ENCODE results near the gene CAMK2N1. TPM values are rescaled to one million over a fixed set of nuclear protein-coding genes. Genes with fewer than 3 reads are reported as not detected.

CAMK2N1 gene
- 35.3 to 76.5 TPM (median 64.3 TPM) in 5 replicates for total RNA-seq (2022; extraction: Qiagen RNA extraction; ENCODE audit: low read depth)

GRCh38 chr1:20485527-20486456 lies at the start of gene CAMK2N1:
Gene CAMK2N1 (minus strand): TSS chr1:20486210. CDS start chr1:20485379, 831 bp downstream.

GRCh38 chr1:20507564-20508410 lies 21.8 kb upstream of the CAMK2N1 start, which contains the start of gene MUL1:
Gene MUL1 (minus strand): TSS chr1:20508151. CDS start chr1:20508024, 127 bp downstream.

Other genes with a start within 250 kb of the CAMK2N1 start
- gene VWA5B1, start 195.3 kb downstream of the CAMK2N1 start, total RNA-seq (2022; extraction: Qiagen RNA extraction; ENCODE audit: low read depth), result not detected in 5 replicates
- 29.8 to 44.9 TPM (median 41.9 TPM) in 5 replicates for gene MUL1, start 21.9 kb upstream of the CAMK2N1 start, total RNA-seq (2022; extraction: Qiagen RNA extraction; ENCODE audit: low read depth)
- gene FAM43B, start 66.4 kb upstream of the CAMK2N1 start, total RNA-seq (2022; extraction: Qiagen RNA extraction; ENCODE audit: low read depth), result 2.3 to 6.5 TPM (median 4.9 TPM) in 5 replicates
- 29.6 to 46.1 TPM (median 35.1 TPM) in 5 replicates for gene CDA, start 102.9 kb upstream of the CAMK2N1 start, total RNA-seq (2022; extraction: Qiagen RNA extraction; ENCODE audit: low read depth)
- gene PINK1, start 147.2 kb upstream of the CAMK2N1 start, total RNA-seq (2022; extraction: Qiagen RNA extraction; ENCODE audit: low read depth), result 21.9 to 42.7 TPM (median 37.3 TPM) in 5 replicates
- 159 to 213 TPM (median 204 TPM) in 5 replicates for gene DDOST, start 175.2 kb upstream of the CAMK2N1 start, total RNA-seq (2022; extraction: Qiagen RNA extraction; ENCODE audit: low read depth)
- 1.4 to 2.5 TPM (median 2.0 TPM) in 5 replicates for gene KIF17, start 231.8 kb upstream of the CAMK2N1 start, total RNA-seq (2022; extraction: Qiagen RNA extraction; ENCODE audit: low read depth)
- gene SH2D5, start 246.5 kb upstream of the CAMK2N1 start, total RNA-seq (2022; extraction: Qiagen RNA extraction; ENCODE audit: low read depth), result 12.2 to 17.6 TPM (median 14.5 TPM) in 5 replicates